Left renal pelvis (tissue), 4 donors: ENCODE data around the gene TUBGCP5. TPM values are rescaled to one million over a fixed set of nuclear protein-coding genes. Genes with fewer than 3 reads are reported as not detected.
"Not testable (repeated sequence)": the region's sequence is repeated elsewhere in the genome, so short reads cannot be mapped to it uniquely, and the experiment has no call there.

Experiments used
- DNase-seq, 4 donors: peaks; one replicate each; pipeline ENCODE4 v3.0.0-alpha.2; 2013; ENCODE audit warnings: low read depth in 4 of 4, low spot score in 3 of 4
- polyA plus RNA-seq, 4 donors: library from polyadenylated mRNA; unstranded; fragments of 120-200 nt; gene quantifications; one replicate each; pipeline ENCODE4 v1.2.1, GENCODE V29; 2013; ENCODE audit not compliant: insufficient read length in 4 of 4

The TUBGCP5 gene
- polyA plus RNA-seq, 4 donors: 20.5 to 33.5 (median 24.3) TPM

DNA sequence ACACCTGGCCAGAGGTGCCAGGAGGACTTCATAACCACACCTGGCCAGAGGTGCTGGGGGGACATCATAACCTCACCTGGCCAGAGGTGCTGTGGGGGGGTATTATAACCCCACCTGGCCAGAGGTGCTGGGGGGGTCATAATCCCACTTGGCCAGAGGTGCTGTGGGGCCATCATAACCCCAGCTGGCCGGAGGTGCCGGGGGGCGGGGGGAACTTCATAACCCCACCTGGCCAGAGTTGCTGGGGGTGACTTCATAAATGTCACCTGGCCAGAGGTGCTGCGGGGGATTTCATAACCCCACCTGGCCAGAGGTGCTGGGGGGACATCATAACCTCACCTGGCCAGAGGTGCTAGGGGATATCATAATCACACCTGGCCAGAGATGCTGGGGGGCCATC is 4.2 kb upstream of the TUBGCP5 start:
- not testable (repeated sequence) for DNase-seq

DNA sequence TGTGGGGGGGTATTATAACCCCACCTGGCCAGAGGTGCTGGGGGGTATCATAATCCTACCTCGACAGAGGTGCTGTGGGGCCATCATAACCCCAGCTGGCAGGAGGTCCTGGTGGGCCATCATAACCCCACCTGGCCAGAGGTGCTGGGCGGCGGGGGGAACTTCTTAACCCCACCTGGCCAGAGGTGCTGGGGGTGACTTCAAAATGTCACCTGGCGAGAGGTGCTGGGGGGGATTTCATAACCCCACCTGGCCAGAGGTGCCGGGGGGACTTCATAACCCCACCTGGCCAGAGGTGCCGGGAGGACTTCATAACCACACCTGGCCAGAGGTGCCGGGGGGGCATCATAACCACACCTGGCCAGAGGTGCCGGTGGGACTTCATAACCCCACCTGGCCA is 2.4 kb upstream of the TUBGCP5 start:
- DNase-seq: not testable (repeated sequence)

DNA sequence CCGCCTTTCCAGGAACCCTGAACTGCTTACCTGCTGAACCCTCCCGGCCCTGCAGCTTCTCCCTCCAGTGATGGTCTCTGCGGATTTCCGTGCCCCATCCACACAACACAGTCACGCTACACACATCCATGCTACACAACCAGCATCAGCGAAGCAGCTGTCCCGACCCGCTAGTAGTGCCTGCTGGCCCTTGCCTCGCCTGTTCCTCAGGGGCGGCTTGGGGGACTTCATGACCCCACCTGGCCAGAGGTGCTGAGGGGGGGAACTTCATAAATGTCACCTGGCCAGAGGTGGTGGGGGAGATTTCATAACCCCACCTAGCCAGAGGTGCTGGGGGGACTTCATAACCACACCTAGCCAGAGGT is 530 bp upstream of the TUBGCP5 start:
- DNase-seq: peak in 1 of 4 donors; percentile 0

DNA sequence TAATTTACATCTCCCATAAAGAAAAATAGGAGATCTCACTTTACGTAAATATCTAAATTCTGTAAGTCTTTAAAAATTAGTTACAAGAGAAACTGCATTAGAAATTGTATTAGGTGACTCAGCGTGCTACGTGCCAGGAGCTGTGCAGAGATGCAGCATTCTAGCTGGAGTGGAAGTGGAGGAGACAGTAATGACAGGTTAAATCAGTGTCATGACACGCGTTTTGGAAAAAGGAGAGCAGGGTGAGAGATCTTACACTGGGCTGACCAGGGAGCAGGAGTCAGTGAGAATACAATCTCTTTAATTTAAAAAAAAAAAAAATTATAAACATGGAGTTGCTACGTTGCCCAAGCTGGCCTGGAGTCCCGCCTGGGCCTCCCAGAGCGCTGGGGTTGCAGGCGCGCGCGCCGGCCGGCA is 635 bp downstream of the TUBGCP5 start:
- DNase-seq: peak in 2 of 4 donors; percentile 8 to 17

DNA sequence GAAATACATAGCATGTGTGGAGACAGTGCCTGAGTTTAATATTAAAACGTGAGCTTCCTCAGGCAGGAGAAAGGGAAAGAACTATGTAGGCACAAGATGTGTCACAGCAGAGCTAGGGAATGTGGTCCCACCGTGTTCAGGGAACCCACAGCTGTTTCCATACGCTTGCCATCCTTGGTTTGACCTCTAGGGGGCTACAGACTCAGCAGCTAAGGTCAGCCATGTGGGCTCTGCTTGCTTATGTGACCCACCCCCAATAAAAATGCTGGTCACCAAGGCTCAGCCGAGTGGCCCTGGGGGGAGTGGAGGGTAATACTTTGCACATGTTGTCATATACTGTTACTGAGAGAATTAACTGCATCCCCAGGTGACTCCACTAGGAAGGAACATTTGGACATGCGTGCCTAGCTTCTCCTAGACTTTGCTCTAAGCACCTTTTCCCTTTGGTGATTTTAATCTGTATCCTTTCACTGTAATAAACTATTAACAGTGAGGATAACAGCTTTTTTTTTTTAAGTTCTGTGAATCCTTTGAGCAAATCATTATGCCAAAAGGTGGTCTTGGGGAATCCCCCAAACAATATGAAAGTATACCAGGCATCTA is 3.3 kb downstream of the TUBGCP5 start:
- peak in 3 of 4 donors; percentile 6 to 8 (median 7) for DNase-seq

DNA sequence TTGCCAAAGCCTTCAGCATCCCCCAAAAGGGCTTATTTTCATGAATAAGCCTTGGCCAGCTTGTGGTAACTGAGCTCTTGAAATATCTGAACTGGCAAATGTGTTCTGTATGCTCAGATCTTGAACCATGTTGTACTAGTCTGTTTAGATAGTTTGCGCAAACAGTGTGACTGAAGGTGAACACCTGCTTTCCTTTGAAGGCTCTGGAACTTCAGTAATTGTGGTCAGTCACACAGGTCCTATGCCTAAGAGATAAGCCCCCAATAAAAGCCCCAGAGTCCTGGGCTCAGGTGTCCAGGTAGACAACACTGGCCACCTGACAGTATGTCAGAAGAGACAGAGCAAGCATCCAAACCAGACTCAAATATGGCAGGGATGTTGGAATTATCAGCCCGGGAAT is 5.4 kb downstream of the TUBGCP5 start:
- DNase-seq: no peak

DNA sequence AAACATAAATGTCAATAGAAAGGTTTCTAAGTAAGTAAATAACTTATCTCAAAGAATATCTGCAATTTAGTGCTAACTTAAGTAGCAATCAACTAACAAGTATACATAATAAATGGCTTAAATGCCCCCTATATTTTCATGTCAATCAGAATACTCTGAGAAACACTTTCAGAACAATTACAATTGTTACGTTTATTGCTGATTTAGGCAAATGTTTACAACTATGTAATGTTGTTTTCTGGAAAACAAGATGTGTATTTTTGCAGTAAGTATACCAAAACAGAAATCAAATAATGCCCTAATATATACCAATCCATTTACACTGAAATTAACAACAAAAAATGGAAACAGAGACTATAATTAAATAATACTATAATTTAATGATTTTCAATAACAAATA is 13.2 kb downstream of the TUBGCP5 start:
- no peak for DNase-seq

DNA sequence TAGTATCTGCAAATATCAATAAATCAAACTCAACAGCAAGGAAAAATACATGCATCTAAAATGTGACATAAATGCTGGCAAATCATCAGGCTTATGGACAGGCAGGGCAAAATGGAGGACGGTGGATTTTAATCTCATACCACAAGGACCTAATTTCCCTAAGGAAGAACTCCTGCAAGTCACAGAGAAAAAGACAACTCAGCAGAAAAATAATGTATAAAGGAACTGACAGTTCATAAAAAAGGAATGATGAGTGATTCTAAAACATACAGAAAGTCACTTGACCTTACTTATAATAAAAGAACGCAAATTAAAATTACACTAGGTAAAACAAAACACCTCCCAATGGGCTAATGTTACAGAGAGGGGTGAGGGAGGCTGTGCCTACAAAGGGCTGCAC is 17.2 kb downstream of the TUBGCP5 start:
- no peak for DNase-seq

DNA sequence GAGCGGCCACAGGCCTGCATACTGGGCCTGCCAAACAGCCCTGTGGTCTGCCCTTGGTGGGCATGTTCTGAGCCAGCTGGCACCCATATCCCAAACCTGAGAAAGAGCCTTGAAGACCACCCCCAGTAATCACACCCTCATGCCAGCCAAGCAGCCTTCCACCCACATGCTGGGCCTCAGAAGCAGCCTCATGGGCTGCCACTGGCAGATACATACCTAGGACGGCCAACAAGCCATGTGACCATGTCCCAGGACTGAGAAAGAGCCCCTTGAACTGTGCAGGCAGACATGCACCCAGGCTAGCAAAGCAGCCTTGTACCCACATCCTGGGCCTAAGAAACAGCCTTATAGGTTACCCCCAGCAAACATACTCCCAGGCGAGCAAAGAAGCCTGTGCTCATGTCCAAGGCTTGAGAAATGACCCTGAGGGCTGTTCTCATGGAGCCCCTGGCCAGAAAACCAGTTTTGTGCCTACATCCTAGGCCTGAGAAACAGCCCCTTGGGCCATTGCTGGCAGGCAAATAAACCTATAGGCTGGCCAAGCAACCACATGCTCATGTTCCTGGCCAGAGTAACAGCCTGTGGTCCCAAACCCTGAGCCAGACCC is 24.9 kb downstream of the TUBGCP5 start:
- no peak for DNase-seq

DNA sequence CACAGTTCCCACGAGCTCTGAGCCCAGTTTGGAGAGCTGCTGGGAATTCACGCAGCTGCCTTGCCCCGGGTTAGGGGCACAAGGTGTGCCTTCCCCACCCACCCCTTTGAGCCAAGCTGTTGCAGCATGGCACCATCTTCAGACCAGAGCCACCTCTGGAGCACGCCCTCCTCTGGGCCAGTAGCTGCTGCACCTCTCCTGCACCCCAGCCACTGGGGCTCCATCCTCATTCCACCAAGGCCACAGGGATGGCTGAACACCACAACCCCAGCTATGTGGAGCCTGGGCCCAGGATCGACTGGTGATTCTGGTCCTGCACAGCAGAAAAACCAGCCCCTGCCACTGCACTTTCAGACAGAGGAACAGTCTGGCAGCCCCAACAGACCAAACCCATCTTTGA is 25.7 kb downstream of the TUBGCP5 start:
- no peak for DNase-seq

DNA sequence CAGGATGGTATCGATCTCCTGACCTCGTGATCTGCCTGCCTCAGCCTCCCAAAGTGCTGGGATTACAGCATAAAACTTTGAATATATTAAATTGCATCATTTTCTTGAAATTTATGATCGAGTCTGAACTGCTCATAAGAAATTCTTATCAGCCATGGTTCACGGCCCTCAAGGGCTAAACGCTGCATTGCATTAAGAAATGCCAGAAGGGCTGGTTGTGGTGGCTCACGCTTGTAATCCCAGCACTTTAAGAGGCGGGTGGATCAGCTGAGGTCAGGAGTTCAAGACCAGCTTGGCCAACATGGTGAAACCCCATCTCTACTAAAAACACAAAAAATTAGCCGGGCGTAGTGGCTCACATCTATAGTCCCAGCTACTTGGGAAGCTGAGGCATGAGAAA is 26.8 kb downstream of the TUBGCP5 start:
- not testable (repeated sequence) for DNase-seq

DNA sequence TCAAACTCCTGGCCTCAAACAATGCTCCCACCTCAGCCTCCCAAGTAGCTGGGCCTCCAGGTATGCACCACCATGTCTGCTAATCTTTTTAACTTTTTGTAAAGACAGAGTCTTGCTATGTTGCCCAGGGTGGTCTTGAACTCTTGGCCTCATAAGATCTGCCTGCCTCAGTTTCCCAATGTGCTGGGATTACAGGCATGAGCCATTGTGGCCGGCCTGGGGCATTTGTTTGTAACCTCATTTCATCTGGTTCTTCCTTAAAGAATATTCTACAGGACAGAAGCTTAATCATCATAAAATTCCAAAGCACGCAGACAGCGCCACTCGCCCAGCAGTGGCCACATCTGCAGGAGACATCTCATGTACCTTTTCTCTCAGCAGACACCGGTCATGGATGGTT is 35.6 kb downstream of the TUBGCP5 start:
- DNase-seq: no peak

DNA sequence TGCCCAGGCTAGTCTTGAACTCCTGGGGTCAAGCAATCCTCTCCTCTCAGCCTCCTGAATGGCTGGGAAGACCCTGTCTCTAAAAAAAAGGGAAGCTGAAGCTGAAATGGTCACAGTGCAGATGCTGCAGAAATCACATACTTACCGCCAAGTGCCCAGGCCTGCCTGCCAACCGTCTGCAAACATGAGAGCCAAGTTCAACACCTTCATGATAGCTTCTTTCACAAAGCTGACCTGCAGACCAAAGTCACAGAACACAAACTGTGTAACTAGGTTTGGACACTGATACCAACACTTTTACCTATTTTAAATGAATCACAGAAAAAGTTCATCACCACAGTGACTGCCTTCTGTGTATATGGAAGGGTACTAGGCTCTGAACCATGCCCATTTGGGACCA is 36.4 kb downstream of the TUBGCP5 start:
- no peak for DNase-seq

DNA sequence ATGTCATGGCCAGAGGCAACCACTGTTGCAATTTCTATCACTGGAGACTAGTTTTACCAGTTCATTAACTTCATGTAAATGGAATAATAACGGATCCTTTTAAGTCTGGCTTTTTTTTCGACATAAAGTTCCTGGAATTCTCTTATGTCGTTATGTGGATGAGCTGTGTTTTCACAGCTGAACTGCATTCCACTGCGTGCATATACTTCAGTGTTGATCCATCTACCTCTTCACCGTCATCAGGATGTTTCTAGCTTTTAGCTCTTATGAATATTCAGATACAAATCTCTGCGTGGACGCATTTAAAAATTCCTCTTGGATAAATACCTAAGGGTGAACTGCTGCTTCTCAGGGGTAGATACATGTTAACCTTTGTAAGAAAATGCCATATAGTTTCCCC is 43.6 kb downstream of the TUBGCP5 start:
- no peak for DNase-seq

DNA sequence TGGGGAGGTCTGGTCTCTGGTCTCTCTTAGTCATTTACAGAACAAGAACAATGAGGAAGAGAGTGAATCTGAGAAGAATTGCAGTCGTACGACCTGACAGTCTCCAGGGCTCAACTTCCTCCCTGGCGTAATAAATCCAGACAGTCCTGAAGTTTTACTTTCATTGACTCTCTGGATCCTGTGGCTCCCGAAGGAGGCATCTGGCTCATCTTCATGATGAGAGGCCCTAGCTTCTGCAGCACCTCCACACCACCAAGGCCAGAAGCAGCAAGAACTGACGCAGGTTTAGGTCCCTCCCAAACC is 47.4 kb downstream of the TUBGCP5 start:
- no peak for DNase-seq

DNA sequence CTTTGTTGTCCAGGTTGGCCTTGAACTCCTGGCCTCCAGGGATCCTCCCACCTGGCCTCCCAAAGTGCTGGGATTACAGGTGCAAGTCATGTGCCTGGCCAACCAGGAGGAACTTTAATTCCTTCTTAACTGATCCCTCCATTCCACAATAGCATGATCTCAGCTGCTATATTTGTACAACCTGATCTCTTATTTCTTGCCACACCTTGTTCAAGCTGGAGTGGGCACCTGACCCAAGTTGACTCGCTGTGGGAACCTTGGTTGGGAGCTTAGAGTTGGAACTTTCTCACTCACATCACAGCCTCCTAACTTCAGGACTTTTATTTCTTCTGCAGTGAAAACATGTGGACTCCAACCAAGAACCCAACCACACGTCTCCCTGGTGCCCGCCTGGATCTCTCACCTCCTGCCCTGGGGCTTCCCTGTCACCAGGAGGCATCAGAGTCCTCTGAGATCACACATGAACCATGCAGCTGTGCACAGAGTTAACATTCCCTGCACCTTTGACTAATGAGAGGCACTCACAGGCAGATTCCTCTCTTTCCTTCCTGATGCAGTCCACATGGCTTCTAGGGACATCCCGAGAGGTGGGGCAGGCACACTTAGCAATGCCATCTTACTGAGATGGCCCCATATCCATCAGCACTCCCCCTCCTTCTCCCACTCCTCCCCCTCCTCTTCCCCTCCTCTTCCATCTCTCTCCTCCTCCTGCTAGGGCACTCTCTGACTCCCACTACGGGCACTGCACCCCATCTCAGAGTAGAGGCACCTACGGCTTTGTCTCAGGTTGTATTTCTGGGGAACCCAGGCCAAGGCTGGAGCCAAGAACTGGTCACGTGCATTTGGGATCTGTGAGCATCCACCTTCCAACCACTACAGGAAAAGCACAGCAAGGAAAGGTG is 49.5 kb downstream of the TUBGCP5 start:
- DNase-seq: no peak

DNA sequence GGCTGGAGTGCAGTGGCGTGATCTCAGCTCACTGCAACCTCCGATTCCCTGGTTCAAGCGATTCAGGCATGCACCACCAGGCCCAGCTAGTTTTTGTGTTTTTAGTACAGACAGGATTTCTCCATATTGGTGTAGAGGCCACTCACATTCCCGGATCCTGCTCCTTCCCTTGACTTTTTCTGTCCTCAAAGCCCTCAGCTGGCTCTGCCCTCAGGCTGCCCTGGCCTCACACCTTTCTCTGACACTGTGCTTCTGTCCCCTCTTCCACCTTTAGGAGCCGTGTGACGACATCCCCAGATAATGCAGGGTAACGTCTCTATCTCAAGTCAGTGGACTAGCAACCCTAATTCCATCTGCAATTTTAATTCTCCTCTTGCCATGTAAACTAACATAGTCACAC is 50.6 kb downstream of the TUBGCP5 start:
- DNase-seq: no peak

DNA sequence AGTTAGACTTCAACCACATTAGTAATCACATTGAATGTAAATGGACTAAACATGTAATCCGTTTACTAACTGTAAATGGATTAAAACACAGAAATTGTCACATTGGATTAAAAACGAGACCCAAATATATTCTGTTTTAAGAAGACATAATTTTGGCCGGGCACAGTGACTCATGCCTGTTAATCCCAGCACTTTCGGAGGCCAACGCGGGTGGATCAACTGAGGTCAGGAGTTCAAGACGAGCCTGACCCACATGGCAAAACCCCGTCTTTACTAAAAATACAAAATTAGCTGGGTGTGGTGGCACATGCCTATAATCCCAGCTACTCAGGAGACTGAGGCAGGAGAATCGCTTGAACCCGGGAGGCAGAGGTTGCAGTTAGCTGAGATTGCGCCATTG is 57.4 kb downstream of the TUBGCP5 start:
- DNase-seq: not testable (repeated sequence)

DNA sequence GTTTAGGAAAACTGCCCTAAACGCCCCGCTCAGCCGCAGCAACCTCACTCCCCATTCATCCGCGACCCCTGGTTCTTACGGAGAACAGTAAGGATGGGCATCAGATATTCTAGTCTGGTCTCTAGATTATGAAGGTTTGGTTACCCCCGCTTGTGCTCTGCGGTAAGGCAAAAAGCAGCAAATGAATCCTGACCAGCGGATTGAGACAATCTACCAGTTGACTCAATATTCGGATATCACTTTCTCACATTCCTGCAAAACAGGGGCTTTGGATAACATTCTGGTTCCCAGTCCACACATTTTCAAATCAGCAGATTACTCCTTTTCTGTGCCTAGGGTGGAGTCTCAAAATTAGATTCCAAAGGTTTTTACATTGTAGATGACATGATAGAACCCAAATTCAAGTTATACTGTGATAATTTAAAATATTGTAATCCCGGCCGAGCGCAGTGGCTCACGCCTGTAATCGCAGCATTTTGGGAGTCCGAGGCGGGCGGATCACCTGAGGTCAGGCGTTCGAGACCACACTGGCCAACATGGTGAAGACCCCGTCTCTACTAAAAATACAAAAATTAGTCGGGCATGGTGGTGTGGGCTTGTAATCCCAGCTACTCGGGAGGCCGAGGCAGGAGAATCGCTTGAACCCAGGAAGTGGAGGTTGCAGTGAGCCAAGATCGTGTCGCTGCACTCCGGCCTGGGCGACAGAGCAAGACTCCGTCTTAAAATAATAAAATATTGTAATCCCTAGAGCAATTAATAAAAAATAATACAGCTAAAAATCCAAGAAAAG is 58.1 kb downstream of the TUBGCP5 start:
- DNase-seq: no peak

DNA sequence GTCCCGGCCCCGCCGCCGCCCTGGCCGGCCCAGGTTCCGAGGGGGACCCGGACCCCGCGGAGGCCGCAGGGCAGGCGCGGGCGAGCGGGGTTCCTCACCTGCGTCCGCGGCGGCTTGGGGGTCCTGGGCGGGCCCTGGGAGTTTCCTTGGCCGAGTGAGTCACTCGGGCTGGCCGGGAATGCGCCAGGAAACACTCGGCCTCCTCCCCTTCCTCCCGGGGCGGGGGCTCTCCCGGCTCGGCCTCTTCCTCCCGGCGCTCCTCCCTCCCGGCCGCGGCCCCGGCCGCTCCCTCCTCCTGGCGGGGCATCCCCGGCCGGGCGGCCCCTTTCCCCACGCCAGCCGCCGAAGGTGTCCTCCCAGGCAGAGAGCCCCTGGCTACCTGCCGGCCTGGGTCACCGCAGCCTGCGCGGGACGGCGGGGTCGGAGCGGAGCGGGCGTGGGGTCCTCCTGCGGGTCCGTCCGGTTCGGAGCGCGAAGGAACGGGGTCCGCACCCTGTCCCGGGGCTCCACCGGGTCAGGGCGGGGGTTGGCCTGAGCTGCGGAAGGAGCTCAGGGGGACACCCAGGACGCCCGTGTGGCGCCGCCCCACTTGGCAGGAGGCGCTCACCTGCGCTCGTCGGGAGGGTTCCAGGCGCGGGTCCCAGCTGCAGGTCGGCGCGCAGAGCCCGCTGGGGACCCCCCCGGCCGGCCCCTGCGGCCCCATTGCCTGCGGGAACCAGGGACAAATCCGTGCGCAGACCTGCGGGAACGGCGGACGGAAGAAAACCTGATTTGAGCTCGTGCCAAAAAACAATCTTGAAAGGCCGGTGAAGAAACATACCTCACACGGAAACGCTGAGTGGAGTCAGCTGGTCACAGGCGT is 58.9 kb downstream of the TUBGCP5 start, which contains the start of gene CYFIP1:
CYFIP1 (minus strand) TSS at position 180 of the 862 bp plus-strand sequence. CDS start 33,083 bp downstream, outside the sequence.
- DNase-seq: peak; percentile 43 to 73 (median 68)
